Measurements from ENCODE around the gene TTC7B.

GRCh38 chr14:90663680-90664079 is 152.6 kb downstream of the TTC7B start:
- TF ChIP-seq CTCF (IDR thresholded peaks at IDR 0.05) (no peak), POLR2A (IDR thresholded peaks at IDR 0.05) (no peak)

Measured in adrenal gland (tissue), 5 donors.